KMS-11 (cell line): ENCODE results near the gene CCDC92.

ENCODE experiments used
- H2AFZ ChIP-seq: fragments of 200-600 bp; sonication (generic); 2 replicates; pipeline ENCODE4 v1.6.1; 2016; ENCODE audit warnings: antibody characterized with exemption, mixed run types, low read depth
- H3K27ac ChIP-seq: fragments of 200-600 bp; sonication (generic); 2 replicates; pipeline ENCODE4 v1.6.1; 2016; ENCODE audit warnings: mild to moderate bottlenecking, mixed run types
- H3K27me3 ChIP-seq: fragments of 200-600 bp; sonication (generic); 2 replicates; pipeline ENCODE4 v1.6.1; 2017; ENCODE audit warnings: mild to moderate bottlenecking, low read depth, mixed run types, moderate library complexity; ENCODE audit not compliant: insufficient read depth
- H3K36me3 ChIP-seq: fragments of 200-600 bp; sonication (generic); 2 replicates; pipeline ENCODE4 v1.6.1; 2017; ENCODE audit warnings: mild to moderate bottlenecking, mixed run types; ENCODE audit not compliant: insufficient read depth
- H3K4me1 ChIP-seq: fragments of 200-600 bp; sonication (generic); 2 replicates; pipeline ENCODE4 v1.6.1; 2016; ENCODE audit warnings: mild to moderate bottlenecking, low read depth, mixed run types; ENCODE audit not compliant: poor library complexity, severe bottlenecking
- H3K4me2 ChIP-seq: fragments of 200-600 bp; sonication (generic); 2 replicates; pipeline ENCODE4 v1.7.0; 2016; ENCODE audit warnings: mild to moderate bottlenecking, mixed run types
- H3K4me3 ChIP-seq: fragments of 200-600 bp; sonication (generic); IDR thresholded peaks from 2 replicates; pipeline ENCODE4 v1.6.1; 2017; ENCODE audit warnings: low read depth, low read length, mixed read lengths; ENCODE audit not compliant: insufficient read depth
- H3K79me2 ChIP-seq: fragments of 200-600 bp; sonication (generic); 2 replicates; pipeline ENCODE4 v1.6.1; 2016; ENCODE audit warnings: low read depth, mixed run types; ENCODE audit not compliant: insufficient read depth
- H3K9ac ChIP-seq: fragments of 200-600 bp; sonication (generic); 2 replicates; pipeline ENCODE4 v1.6.1; 2016; ENCODE audit warnings: mild to moderate bottlenecking, mixed run types
- H4K20me1 ChIP-seq: fragments of 200-600 bp; sonication (generic); 2 replicates; pipeline ENCODE4 v1.6.1; 2016; ENCODE audit warnings: mild to moderate bottlenecking, mixed run types; ENCODE audit not compliant: insufficient read depth
- TF ChIP-seq, protein P1 (sequence below): fragments of 200-600 bp; sonication (generic); conservative IDR thresholded peaks from 2 replicates; pipeline ENCODE4 v1.6.1; 2017; ENCODE audit warnings: low read depth, mild to moderate bottlenecking, antibody characterized with exemption, low read length, moderate library complexity, mixed read lengths

The CCDC92 gene

GRCh38 chr12:123900871-123901376 lies 71.7 kb downstream of the CCDC92 start:
- Histone ChIP-seq H3K4me1 (no peaks in the 10 kb centered on the region), H4K20me1 (no peaks in the 10 kb centered on the region), H2AFZ (no peak overlapping the region), H3K4me2 (no peak overlapping the region), H3K36me3 (no peaks in the 10 kb centered on the region), H3K79me2 (no peaks in the 10 kb centered on the region), H3K27me3 (no peaks in the 10 kb centered on the region), H3K9ac (no peak overlapping the region), H3K4me3 (no peak overlapping the region), H3K27ac (no peak overlapping the region)
- TF ChIP-seq, protein P1, sequence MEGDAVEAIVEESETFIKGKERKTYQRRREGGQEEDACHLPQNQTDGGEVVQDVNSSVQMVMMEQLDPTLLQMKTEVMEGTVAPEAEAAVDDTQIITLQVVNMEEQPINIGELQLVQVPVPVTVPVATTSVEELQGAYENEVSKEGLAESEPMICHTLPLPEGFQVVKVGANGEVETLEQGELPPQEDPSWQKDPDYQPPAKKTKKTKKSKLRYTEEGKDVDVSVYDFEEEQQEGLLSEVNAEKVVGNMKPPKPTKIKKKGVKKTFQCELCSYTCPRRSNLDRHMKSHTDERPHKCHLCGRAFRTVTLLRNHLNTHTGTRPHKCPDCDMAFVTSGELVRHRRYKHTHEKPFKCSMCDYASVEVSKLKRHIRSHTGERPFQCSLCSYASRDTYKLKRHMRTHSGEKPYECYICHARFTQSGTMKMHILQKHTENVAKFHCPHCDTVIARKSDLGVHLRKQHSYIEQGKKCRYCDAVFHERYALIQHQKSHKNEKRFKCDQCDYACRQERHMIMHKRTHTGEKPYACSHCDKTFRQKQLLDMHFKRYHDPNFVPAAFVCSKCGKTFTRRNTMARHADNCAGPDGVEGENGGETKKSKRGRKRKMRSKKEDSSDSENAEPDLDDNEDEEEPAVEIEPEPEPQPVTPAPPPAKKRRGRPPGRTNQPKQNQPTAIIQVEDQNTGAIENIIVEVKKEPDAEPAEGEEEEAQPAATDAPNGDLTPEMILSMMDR = no peak

- no peak overlapping the region for H3K4me2 ChIP-seq
- no peak overlapping the region for H3K4me3 ChIP-seq
- no peak overlapping the region for H3K27ac ChIP-seq
- TF ChIP-seq, protein P1 = no peak
- no peaks in the 10 kb centered on the region for H3K4me1 ChIP-seq
- H2AFZ ChIP-seq = no peak overlapping the region
- H3K36me3 ChIP-seq = no peaks in the 10 kb centered on the region
- no peak overlapping the region for H3K9ac ChIP-seq
- H4K20me1 ChIP-seq = no peaks in the 10 kb centered on the region
- H3K27me3 ChIP-seq = no peaks in the 10 kb centered on the region
- no peaks in the 10 kb centered on the region for H3K79me2 ChIP-seq
These were observed 73.3 kb downstream of the CCDC92 start for GRCh38 chr12:123899368-123899767.

- Histone ChIP-seq H3K79me2 (no peaks in the 10 kb centered on the region), H3K36me3 (no peaks in the 10 kb centered on the region), H3K4me3 (no peak overlapping the region), H2AFZ (no peak overlapping the region), H3K4me1 (no peaks in the 10 kb centered on the region), H4K20me1 (no peaks in the 10 kb centered on the region), H3K27me3 (no peaks in the 10 kb centered on the region), H3K27ac (no peak overlapping the region), H3K4me2 (no peak overlapping the region), H3K9ac (no peak overlapping the region)
- TF ChIP-seq, protein P1 = no peak
These were observed 74.0 kb downstream of the CCDC92 start for GRCh38 chr12:123898673-123899072.

GRCh38 chr12:123897221-123897620 lies 75.4 kb downstream of the CCDC92 start:
- H3K27me3 ChIP-seq = no peaks in the 10 kb centered on the region
- TF ChIP-seq, protein P1 = no peak
- no peak overlapping the region for H3K4me2 ChIP-seq
- H2AFZ ChIP-seq = no peak overlapping the region
- no peak overlapping the region for H3K4me3 ChIP-seq
- no peak overlapping the region for H3K27ac ChIP-seq
- no peaks in the 10 kb centered on the region for H4K20me1 ChIP-seq
- H3K36me3 ChIP-seq = no peaks in the 10 kb centered on the region
- no peaks in the 10 kb centered on the region for H3K79me2 ChIP-seq
- no peaks in the 10 kb centered on the region for H3K4me1 ChIP-seq
- no peak overlapping the region for H3K9ac ChIP-seq
